HL-60 (cell line): Measurements from ENCODE around the gene LIMS1.

Source experiments
- DNase-seq, 2 experiments: peaks; one replicate each; pipeline ENCODE4 v3.0.0-alpha.2; 2010 to 2020; ENCODE audit warnings: low read depth in 1 of 2, low spot score in 1 of 2
- H3K27ac ChIP-seq: fragments of 250-450 bp; sonication (Bioruptor Pico); replicated peaks from 2 replicates; pipeline ENCODE4 v1.5.1; 2020; ENCODE audit warnings: mild to moderate bottlenecking, moderate library complexity
- H3K27me3 ChIP-seq: fragments of 250-450 bp; sonication (Bioruptor Pico); 2 replicates; pipeline ENCODE4 v1.5.1; 2021; ENCODE audit warnings: mild to moderate bottlenecking, moderate library complexity; ENCODE audit not compliant: insufficient read depth, poor library complexity, severe bottlenecking
- H3K4me3 ChIP-seq: replicated peaks from 2 replicates; pipeline ENCODE4 v1.5.1; 2011; ENCODE audit warnings: mild to moderate bottlenecking, control low read depth, low read length; ENCODE audit not compliant: insufficient read depth
- GABPA ChIP-seq: IDR thresholded peaks from 2 replicates; pipeline ENCODE4 v1.6.1; 2012; ENCODE audit warnings: low read depth
- POLR2AphosphoS5 ChIP-seq: IDR thresholded peaks from 2 replicates; pipeline ENCODE4 v1.6.1; 2012; ENCODE audit warnings: low read depth
- SPI1 ChIP-seq: IDR thresholded peaks from 2 replicates; pipeline ENCODE4 v1.6.1; 2012; ENCODE audit warnings: low read depth, mild to moderate bottlenecking, borderline replicate concordance
- TF ChIP-seq, protein P1 (sequence below): IDR thresholded peaks from 2 replicates; pipeline ENCODE4 v1.6.1; 2012; ENCODE audit warnings: low read depth; ENCODE audit not compliant: insufficient replicate concordance
- TF ChIP-seq, protein P2 (sequence below): IDR thresholded peaks from one replicate; pipeline ENCODE4 v1.5.1; 2011; ENCODE audit warnings: low read length, control low read depth, inconsistent platforms; ENCODE audit not compliant: insufficient read depth

Gene LIMS1

DNA sequence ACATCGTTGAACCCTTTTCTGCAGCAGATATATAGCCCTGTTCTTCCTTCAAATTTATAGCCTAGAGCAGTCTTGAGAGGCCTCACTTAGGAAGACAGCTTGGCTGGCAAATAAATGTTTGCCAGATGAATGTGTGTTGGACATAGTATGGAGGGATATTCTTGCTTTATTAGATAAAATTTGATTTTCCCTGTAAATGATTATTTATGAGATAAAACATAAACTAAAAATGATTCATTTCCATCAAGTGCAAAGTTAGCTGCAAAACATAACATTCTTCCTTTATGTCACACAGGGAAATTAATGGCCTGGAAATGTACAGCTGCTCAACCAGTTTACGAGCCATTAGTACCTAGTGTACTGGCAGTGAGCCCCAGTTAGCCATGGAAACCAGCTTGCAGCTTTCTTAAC is 82.5 kb downstream of the LIMS1 start:
- no peak overlapping the region for H3K27ac ChIP-seq
- TF ChIP-seq, protein P1, sequence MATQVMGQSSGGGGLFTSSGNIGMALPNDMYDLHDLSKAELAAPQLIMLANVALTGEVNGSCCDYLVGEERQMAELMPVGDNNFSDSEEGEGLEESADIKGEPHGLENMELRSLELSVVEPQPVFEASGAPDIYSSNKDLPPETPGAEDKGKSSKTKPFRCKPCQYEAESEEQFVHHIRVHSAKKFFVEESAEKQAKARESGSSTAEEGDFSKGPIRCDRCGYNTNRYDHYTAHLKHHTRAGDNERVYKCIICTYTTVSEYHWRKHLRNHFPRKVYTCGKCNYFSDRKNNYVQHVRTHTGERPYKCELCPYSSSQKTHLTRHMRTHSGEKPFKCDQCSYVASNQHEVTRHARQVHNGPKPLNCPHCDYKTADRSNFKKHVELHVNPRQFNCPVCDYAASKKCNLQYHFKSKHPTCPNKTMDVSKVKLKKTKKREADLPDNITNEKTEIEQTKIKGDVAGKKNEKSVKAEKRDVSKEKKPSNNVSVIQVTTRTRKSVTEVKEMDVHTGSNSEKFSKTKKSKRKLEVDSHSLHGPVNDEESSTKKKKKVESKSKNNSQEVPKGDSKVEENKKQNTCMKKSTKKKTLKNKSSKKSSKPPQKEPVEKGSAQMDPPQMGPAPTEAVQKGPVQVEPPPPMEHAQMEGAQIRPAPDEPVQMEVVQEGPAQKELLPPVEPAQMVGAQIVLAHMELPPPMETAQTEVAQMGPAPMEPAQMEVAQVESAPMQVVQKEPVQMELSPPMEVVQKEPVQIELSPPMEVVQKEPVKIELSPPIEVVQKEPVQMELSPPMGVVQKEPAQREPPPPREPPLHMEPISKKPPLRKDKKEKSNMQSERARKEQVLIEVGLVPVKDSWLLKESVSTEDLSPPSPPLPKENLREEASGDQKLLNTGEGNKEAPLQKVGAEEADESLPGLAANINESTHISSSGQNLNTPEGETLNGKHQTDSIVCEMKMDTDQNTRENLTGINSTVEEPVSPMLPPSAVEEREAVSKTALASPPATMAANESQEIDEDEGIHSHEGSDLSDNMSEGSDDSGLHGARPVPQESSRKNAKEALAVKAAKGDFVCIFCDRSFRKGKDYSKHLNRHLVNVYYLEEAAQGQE: no peak
- TF ChIP-seq, protein P2, sequence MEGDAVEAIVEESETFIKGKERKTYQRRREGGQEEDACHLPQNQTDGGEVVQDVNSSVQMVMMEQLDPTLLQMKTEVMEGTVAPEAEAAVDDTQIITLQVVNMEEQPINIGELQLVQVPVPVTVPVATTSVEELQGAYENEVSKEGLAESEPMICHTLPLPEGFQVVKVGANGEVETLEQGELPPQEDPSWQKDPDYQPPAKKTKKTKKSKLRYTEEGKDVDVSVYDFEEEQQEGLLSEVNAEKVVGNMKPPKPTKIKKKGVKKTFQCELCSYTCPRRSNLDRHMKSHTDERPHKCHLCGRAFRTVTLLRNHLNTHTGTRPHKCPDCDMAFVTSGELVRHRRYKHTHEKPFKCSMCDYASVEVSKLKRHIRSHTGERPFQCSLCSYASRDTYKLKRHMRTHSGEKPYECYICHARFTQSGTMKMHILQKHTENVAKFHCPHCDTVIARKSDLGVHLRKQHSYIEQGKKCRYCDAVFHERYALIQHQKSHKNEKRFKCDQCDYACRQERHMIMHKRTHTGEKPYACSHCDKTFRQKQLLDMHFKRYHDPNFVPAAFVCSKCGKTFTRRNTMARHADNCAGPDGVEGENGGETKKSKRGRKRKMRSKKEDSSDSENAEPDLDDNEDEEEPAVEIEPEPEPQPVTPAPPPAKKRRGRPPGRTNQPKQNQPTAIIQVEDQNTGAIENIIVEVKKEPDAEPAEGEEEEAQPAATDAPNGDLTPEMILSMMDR: no peak
- TF ChIP-seq POLR2AphosphoS5 (no peak), SPI1 (no peak), GABPA (no peak)

DNA sequence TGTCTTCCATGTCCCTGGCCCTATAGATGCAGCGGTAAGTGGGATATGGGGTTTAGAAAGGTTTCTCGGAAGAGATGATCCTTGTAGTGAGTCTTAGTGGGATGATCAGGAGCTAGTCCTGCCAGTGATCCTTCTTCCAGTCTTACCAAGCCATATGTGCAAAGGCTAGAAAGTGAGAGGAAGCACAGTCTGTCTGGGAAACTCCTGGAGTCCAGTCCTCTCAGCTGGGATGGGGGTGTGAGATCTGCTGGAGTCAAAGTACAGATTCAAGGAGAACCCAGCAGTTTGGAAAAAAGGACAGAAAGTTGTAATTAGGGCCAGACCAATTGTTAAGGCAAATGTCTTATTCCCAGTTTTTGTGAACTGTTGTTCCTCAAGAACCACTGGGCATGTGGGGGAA is 83.3 kb downstream of the LIMS1 start:
- TF ChIP-seq, protein P2: no peak
- TF ChIP-seq SPI1: no peak
- no peak for TF ChIP-seq POLR2AphosphoS5
- TF ChIP-seq, protein P1: no peak
- TF ChIP-seq GABPA: no peak
- H3K4me3 ChIP-seq: no peak overlapping the region
- H3K27ac ChIP-seq: no peak overlapping the region
- DNase-seq: no peak
- H3K27me3 ChIP-seq: no peaks in the 10 kb centered on the region

More for the DNA sequence above, 82.5 kb downstream of the LIMS1 start:
- Histone ChIP-seq H3K4me3 (no peak overlapping the region), H3K27me3 (no peaks in the 10 kb centered on the region)
- DNase-seq: no peak

DNA sequence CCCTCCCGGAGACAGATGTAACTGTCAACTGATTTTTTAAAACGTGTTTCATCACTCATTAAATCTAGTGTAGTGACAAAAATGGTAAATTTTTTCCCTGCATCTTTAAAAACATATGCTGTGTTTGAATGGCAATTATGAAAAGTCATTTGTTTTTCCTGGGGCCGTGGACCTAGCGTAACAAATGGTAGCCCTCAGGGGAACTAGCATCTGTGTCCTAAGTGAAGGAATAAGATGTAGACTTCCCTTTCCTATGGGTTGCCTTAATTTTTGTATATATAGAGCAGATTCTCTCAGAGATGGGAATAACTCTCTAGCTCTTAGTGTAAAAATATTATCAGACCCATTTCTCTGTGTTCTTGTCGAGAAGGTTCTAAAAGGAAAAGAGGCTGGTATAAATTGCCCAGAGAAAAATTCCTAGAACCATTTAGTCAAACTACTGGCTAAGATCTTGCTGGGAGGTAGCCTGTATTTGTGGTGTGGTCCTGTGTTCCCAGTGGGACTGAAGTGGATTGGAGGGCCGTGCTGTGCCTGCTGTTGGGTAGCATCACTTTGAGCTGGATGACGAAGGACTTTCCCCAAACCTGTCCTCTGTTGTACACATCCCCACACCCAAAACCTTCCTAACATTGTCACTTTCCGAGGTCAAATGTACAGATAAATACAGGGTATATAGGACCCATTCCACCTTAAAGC is 85.8 kb downstream of the LIMS1 start:
- no peak overlapping the region for H3K27ac ChIP-seq
- DNase-seq: no peak

More for the DNA sequence above, 85.8 kb downstream of the LIMS1 start:
- Histone ChIP-seq H3K4me3 (no peak overlapping the region), H3K27me3 (no peaks in the 10 kb centered on the region)
- no peak for TF ChIP-seq POLR2AphosphoS5
- TF ChIP-seq, protein P1: no peak
- no peak for TF ChIP-seq GABPA
- TF ChIP-seq, protein P2: no peak
- no peak for TF ChIP-seq SPI1
